ENCODE measurements around the gene KCNN3.
"Not testable (repeated sequence)": the region's sequence is repeated elsewhere in the genome, so short reads cannot be mapped to it uniquely, and the experiment has no call there.

The KCNN3 gene

DNA sequence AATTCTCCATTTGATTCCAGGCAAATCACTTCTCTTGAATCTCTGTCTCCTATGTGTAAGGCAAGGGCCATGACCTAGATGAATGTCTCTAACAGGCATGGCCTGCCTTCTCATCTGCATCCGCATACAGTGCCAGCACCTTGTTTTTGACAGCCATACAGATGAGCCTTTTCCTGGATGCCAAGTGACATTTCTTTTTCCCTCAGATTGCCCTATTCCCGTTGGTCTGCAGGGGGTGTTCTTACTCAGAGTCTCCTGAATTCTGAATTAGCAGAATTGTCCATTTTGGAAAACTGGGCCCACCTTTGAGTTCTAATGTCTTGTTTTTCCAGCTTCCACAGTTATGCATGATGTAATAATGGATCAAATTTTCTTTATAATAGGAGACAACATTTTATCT lies 174.1 kb downstream of the KCNN3 start:
- peak; percentile 18 to 45 for DNase-seq

- DNase-seq, result no peak
Measured at GRCh38 chr1:154694995-154695394, 175.1 kb downstream of the KCNN3 start.

DNA sequence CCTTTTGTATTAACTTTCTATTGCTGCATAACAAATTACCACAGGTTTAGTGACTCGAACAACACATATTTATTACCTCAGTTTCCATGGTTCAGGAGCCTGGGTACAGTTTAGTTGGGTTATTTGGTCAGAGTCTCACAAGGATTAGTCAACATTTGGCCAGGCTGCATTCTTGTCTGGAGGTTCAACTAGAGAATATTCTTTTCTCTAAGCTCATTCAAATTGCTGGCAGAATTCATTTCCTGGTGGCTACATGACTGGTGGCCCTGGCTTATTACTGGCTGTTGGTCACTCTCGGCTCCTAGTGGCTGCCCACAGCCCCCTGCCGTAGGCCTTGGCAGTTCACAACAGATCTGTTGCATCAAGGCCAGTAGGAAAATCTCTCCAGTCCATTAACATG lies 181.0 kb downstream of the KCNN3 start:
- peak in 1 of 2 experiments; percentile 39 for DNase-seq

DNA sequence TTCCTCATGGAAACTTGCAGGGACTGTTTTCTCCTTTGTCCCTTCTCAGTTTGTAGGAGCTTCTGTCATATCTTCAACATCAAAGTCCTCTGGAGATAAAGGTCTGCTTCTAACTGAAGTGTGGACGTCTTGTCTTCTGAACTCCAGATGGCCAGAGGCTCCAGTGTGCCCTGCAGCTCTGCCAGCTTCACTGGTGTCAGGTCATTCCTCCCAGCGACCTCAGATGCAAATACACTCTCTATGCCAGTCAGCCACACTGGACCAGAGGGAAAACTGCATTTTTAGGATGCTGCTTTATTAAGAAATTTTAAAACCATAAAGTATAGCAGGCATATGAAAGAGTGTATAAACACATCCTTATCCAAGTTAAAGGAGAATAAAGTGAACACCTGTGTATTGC lies 183.6 kb downstream of the KCNN3 start:
- DNase-seq, result peak; percentile 91 to 95

DNA sequence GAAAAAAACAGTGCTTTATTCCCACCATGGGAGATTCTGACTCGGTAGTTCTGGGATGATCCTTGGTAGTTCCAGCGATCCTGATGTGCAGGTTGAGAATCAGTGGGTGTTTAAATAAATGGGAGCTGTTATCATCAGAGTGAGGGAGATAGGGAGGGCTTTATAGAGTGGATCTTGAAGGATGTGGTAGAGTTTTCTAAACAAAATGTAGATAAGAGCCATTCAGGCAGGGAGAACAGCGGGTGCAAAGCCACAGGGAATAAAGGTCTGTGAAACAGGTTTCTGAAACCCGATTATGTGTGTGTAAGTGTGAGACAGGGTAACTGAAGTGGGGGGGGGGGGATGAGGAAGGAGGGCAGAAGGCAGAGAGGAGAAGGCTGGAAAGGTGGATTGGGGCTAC lies 186.3 kb downstream of the KCNN3 start:
- DNase-seq, result no peak

DNA sequence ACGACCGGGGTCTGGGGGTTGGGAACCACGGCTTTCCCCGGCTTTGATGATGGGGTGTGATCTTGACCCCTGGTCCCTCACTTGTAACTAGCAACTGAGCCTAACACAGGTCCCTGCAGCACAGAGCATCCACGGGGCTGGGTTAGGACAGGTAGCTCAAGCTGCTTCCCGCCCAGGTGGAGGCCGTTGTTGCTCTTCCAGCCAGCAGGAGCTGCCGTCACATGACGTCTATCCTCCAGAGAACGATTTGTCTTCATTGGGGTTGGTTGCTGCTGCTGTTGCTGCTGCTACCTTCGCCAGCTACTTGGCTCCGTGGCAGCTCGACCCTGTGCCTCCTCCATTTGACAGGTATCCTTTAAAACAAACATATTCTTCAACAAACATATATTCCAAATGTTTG lies 187.8 kb downstream of the KCNN3 start:
- peak; percentile 18 to 77 for DNase-seq

- DNase-seq, result not testable (repeated sequence)
Measured at GRCh38 chr1:154677844-154678243, 192.2 kb downstream of the KCNN3 start.

- not testable (repeated sequence) for DNase-seq
Measured at GRCh38 chr1:154676847-154677246, 193.2 kb downstream of the KCNN3 start.

- not testable (repeated sequence) for DNase-seq
Measured at GRCh38 chr1:154674456-154674855, 195.6 kb downstream of the KCNN3 start.

- not testable (repeated sequence) for DNase-seq
Measured at GRCh38 chr1:154672245-154672644, 197.8 kb downstream of the KCNN3 start.

- DNase-seq, result not testable (repeated sequence)
Measured at GRCh38 chr1:154671412-154671811, 198.7 kb downstream of the KCNN3 start.

GRCh38 chr1:154670310-154671270 lies 199.5 kb downstream of the KCNN3 start:
- DNase-seq, result not testable (repeated sequence)

DNA sequence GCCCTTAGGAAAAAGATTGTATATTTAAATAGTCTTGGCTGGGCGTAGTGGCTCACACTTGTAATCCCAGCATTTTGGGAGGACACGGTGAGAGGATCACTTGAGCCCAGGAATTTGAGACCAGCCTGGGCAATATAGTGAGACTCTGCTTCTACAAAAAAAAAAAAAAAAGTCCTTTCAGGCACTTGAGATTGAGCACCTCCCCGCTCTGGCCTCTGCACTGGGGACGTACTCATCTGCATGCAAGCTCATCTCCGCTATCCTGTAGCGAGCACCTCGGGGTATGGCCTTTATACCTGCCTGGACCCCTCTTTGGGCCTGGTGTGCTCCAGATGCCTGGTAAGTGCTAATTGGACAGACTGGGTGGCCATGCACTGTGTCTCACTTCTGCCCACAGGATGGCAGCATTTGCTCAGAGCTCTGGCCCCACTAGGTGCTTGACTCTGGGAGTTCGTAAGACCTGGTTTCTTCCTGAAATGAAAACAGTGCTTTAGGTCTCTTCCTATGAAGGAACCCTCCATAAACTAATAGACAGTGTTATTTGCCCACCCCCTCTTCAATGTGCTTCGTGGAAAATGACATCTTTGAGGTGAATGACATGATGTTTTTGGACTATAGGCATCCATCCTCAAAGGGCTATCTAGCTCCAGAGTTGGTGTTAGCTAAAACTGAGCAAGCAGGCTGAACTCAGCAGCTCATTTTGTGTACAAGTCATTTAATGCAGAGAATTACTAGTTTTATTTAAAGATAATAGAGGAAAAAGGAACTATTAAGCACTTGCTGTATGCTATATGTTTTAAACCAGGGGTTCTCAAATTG lies 200.4 kb downstream of the KCNN3 start:
- peak; percentile 95 to 98 for DNase-seq

GRCh38 chr1:154666051-154666790 lies 203.9 kb downstream of the KCNN3 start:
- no peak for DNase-seq

DNA sequence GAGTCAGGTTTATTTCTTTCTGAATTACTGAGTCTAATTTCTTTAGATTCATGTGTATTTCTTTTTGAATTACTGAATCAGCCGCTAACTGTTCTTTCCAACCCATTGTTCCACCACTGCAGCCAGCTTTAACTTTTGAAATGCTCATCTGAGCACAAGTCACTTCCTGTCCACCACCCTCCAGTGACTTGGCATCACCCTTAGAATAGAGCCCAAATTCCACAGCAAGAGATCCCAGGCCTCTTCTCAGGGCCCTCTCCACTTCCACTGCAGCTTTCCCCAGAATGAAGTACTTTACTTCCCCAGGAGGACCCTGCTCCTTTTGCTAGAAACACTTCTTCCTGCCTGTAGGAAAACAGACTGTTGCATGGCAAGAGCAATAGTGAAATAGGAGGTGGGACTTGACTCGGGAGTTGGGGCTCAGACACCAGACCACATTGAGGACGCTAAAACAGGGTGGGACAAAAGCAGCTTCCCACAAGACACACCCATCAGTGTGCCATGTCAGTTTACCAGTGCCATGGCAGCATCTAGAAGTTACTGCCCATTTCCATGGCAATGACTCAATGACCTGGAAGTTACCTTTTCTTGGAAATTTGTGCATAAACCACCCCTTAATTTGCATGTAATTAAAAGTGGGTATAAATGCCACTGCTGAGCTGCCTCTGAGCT lies 205.6 kb downstream of the KCNN3 start:
- DNase-seq, result no peak

- DNase-seq, result peak in 1 of 2 experiments; percentile 40
Measured at GRCh38 chr1:154663471-154664060, 206.5 kb downstream of the KCNN3 start.

DNA sequence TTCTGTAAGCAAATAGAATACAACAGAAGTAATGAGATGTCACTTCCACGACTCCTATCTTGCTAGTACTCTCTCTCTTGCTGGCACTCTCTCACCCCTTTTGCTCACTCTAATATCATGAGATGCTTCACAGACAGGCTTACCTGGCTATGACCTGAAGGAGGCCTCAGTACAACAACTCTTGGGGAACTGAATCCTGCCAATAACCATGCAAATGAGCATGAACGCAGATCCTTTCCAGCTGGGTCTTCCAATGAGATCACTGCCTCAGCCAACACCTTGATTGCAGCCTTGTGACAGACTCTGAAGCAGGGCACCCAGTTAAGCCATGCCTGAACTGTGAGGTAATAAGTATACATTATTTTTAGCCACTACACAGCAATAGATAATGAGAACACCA lies 209.0 kb downstream of the KCNN3 start:
- DNase-seq, result peak; percentile 72 to 82

DNA sequence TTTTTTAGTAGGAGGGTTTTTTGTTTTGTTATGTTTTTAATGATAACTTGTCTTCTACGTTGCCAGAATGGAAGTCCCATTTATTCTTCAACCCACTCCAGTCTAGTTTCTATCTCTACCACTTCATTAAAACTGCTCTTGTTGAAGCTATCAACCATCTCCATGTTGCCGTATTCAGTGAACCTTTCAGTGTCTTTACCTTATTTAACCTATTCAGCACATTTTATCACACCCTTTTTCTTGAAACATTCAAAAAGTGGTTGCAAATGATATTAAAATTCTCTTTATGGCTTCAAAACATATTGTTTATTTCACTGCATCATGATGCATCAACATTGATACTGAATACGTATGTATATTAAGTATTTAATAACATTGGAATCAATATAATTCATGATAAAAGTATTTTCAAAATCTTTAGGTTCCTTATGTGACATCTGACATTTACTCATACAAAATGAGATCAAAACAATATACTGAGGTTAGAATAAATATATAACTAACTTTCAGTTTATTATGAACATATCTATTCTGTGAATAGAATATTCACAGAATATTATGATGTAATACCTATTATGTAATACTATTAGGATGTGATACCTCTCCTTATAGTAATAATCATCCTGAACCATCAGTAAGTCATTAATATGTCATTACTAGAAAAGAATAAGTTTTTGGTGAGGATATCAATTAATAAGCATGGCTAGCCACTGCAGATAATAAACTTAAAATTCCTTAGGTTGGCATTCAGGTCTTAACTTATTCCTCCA lies 210.1 kb downstream of the KCNN3 start:
- DNase-seq, result no peak

DNA sequence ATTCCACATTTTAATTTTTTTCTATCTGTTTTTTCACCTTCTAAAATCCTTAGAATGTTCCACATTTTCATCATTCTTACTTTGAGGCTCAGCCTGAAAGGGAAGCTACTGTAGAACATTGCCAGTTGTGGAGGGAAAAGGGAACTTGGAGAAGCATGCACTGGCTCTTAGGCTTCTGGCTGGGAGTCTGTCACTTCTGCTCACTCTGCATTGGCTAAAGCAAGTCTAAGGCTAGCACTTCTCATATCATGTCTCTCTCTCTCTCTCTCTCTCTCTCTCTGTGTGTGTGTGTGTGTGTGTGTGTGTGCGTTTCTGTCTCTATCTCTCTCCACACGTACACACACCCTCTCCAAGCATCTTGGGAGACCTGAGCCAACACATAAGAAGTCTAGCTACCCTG lies 212.5 kb downstream of the KCNN3 start:
- DNase-seq, result no peak

GRCh38 chr1:154652893-154653292 lies 217.2 kb downstream of the KCNN3 start:
- no peak for DNase-seq

Measured in NCI-H526 (cell line).